ENCODE measurements around the gene NIPSNAP3A.

DNA sequence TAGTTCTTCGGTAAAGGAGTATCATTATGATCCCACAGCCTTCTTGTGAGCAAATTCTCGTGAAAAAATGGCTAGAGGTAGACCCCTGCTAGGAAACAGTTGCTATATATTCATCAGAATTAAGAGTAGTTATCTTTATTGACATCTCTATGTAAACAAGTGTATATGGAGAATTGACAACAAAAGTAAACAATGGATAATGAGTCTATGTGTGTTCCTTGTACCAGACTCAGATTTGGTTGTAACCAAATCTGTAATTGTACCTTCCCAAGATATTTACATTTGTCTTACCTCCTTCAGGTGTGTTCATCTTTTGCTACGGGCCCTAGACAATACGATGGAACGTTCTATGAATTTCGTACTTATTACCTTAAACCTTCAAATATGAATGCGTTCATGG, 18.5 kb downstream of the NIPSNAP3A start:
- TF ChIP-seq, protein P1, sequence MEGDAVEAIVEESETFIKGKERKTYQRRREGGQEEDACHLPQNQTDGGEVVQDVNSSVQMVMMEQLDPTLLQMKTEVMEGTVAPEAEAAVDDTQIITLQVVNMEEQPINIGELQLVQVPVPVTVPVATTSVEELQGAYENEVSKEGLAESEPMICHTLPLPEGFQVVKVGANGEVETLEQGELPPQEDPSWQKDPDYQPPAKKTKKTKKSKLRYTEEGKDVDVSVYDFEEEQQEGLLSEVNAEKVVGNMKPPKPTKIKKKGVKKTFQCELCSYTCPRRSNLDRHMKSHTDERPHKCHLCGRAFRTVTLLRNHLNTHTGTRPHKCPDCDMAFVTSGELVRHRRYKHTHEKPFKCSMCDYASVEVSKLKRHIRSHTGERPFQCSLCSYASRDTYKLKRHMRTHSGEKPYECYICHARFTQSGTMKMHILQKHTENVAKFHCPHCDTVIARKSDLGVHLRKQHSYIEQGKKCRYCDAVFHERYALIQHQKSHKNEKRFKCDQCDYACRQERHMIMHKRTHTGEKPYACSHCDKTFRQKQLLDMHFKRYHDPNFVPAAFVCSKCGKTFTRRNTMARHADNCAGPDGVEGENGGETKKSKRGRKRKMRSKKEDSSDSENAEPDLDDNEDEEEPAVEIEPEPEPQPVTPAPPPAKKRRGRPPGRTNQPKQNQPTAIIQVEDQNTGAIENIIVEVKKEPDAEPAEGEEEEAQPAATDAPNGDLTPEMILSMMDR (IDR thresholded peaks at IDR 0.05; ENCODE audit: low read depth, low read length), result no peak
- TF ChIP-seq, protein P2, sequence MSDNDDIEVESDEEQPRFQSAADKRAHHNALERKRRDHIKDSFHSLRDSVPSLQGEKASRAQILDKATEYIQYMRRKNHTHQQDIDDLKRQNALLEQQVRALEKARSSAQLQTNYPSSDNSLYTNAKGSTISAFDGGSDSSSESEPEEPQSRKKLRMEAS (IDR thresholded peaks at IDR 0.05; ENCODE audit: low read depth, low read length), result no peak
- TF ChIP-seq POLR2A (IDR thresholded peaks at IDR 0.05; ENCODE audit: extremely low read depth, insufficient read length) (no peak), MYC (IDR thresholded peaks at IDR 0.05; ENCODE audit: low read depth, low read length) (no peak)
